Measurements from ENCODE around the gene CLEC2D.

DNA sequence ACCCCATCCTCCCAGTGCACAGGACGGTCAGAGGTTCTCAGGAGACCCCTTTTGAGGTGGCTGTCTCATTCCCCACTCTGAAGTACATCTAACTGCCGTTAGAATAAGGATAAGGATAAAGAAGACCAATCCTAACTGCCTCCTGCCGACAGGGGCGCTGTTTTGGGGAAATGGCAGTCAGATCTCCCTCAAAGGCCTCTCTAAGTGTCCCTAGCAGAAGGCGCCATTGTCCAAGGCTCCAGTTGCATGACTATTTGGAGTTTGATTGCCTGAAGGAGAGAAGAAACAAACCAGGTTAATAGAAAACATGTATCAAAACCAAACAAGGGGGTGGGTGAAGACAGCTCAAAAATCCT, 32.7 kb upstream of the CLEC2D start:
- no peak for TF ChIP-seq EZH2 (IDR thresholded peaks at IDR 0.05; ENCODE audit: borderline replicate concordance, low read length)
- TF ChIP-seq, protein P1, sequence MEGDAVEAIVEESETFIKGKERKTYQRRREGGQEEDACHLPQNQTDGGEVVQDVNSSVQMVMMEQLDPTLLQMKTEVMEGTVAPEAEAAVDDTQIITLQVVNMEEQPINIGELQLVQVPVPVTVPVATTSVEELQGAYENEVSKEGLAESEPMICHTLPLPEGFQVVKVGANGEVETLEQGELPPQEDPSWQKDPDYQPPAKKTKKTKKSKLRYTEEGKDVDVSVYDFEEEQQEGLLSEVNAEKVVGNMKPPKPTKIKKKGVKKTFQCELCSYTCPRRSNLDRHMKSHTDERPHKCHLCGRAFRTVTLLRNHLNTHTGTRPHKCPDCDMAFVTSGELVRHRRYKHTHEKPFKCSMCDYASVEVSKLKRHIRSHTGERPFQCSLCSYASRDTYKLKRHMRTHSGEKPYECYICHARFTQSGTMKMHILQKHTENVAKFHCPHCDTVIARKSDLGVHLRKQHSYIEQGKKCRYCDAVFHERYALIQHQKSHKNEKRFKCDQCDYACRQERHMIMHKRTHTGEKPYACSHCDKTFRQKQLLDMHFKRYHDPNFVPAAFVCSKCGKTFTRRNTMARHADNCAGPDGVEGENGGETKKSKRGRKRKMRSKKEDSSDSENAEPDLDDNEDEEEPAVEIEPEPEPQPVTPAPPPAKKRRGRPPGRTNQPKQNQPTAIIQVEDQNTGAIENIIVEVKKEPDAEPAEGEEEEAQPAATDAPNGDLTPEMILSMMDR (IDR thresholded peaks at IDR 0.05; ENCODE audit: low read length) = no peak
